Activated CD8-positive, alpha-beta memory T cell treated with anti-CD3 and anti-CD28 coated beads, Interleukin-2, amount 50 U/mL, for 1 hour (primary cell): ENCODE measurements around the gene AMY1C.
"Not testable (repeated sequence)": the region's sequence is repeated elsewhere in the genome, so short reads cannot be mapped to it uniquely, and the experiment has no call there.

ENCODE experiments used
- DNase-seq: peaks from one replicate; pipeline ENCODE4 v3.0.0-alpha.2; 2020; ENCODE audit errors: extremely low read depth

The AMY1C gene

DNA sequence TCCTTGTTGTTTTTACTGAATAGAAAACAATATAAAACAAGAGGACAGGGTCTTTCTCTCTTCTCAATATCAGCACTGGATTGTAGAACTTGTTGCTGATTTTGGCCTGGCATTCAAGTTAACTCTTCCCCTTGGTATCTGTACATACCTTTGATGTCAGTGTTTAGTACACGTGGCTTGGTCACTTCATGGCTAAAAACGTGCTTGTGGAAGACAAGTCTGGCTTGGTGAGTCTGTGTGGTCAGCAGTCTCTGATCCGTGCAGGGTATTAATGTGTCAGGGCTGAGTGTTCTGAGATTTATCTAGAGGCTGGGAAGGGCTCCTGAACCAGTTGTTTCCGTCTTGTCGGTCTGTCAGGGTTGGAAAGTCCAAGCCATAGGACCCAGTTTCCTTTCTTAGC lies at the start of gene AMY1C:
Gene AMY1C (plus strand): TSS at position 301 of the 400 bp plus-strand sequence. CDS start 572 bp downstream, outside the sequence.
- not testable (repeated sequence) for DNase-seq

DNA sequence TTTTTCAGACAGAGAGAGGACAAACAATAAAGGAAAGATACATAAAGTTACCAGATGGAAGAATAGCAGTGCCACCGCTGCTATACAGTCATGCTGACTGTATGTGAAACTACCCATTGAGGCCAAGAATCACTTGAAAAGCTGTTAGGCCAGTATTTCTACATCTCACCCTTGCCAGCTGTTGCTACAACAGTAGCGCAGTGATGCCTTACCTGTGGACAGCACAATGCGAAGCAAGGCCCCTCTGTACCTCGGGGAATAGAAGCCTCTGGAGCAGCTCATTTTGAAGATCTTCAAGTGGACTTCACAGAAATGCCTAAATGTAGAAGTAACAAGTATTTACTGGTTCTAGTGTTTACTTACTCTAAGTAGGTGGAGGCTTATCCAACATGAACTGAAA lies 49.0 kb upstream of the AMY1C start:
- DNase-seq, result not testable (repeated sequence)

DNA sequence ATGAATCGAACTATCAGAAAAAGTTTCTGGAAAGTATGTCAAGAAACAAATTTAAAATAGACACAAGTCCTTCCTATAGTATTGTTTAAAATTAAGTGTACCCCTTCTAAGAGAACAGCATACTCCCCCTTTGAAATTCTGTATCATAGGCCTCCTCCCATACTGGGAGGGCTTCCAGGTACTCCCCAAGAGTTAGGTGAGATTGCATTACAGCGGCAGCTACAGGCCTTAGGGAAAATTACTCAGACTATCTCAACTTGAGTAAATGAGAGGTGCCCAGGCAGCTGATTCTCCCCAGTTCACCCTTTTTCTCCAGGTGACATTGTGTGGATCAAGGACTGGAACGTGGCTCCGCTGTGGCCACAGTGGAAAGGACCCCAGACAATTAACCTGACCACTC lies 48.4 kb upstream of the AMY1C start:
- not testable (repeated sequence) for DNase-seq

DNA sequence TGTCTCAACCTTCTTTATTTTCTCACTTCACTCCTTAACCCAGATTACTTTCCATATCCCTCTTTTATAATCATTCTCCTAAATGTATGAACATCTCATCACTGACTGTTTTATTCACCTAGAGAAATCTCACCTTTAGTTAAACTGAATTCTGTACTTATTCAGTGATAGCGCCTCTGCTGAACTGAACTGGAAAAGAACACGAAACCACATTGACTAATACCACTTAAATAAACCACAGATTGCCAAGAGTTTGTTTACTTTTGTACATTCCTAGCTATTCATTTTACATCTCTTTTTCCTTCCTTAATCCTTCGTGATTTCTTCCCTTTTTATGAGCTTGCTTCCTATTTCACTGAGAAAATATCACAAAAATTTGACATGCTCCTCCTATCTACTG lies 42.0 kb upstream of the AMY1C start:
- DNase-seq, result not testable (repeated sequence)

DNA sequence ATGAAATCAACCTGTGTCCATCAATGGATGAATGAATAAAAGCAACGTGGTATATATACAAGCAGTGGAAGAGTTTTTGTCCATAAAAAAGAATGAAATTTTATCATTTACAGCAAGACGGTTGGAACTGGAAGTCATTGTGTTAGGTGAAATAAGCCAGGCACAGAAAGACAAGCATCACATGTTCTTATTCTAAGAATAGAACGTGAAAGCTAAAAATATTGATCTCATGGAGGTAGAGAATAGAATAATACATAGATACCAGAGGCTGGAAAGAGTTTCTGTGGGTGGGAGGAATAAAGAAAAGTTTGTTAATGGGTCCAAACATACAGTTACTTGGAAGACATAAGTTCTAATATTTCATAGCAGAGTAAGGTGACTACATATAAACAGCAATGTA lies 39.3 kb upstream of the AMY1C start:
- DNase-seq, result not testable (repeated sequence)

DNA sequence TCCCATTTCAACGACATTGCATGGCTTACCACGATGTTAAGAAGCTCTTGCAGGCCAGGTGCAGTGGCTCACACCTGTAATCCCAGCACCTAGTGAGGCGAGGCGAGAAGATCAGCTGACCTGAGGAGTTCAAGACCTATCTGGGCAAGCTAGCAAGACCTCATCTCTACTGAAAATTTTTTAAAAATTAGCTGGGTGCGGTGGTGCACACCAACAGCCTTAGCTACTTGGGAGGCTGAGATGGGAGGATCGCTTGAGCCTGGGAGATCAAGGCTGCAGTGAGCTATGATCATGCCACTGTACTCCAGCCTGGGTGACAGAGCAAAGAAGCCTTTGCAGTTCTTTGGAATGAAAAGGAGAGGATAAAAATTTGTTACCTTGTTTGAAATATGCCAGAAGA lies 32.3 kb upstream of the AMY1C start:
- not testable (repeated sequence) for DNase-seq

DNA sequence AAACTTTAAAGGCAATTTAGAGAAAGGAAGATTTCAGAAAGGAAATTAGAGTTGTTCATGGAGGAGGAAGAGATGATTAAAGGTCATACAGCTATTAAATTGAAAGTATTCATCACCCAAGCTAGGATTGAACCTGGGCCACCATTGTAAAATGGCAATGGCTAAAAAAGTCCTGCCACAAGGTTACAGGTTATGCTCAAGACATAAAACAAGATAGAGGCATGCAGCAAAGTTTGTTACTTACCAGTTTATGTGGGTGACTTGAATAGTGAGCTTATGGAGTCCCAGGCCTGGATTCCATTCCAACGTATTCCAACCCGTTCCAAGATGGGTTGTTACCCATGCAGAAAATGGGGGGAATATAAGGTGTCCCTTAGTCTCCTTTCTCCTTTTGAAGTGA lies 28.2 kb upstream of the AMY1C start:
- not testable (repeated sequence) for DNase-seq

DNA sequence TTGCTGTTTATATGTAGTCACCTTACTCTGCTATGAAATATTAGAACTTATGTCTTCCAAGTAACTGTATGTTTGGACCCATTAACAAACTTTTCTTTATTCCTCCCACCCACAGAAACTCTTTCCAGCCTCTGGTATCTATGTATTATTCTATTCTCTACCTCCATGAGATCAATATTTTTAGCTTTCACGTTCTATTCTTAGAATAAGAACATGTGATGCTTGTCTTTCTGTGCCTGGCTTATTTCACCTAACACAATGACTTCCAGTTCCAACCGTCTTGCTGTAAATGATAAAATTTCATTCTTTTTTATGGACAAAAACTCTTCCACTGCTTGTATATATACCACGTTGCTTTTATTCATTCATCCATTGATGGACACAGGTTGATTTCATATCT lies 14.4 kb upstream of the AMY1C start:
- DNase-seq, result not testable (repeated sequence)

DNA sequence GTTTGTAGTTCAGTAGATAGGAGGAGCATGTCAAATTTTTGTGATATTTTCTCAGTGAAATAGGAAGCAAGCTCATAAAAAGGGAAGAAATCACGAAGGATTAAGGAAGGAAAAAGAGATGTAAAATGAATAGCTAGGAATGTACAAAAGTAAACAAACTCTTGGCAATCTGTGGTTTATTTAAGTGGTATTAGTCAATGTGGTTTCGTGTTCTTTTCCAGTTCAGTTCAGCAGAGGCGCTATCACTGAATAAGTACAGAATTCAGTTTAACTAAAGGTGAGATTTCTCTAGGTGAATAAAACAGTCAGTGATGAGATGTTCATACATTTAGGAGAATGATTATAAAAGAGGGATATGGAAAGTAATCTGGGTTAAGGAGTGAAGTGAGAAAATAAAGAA lies 11.7 kb upstream of the AMY1C start:
- not testable (repeated sequence) for DNase-seq

DNA sequence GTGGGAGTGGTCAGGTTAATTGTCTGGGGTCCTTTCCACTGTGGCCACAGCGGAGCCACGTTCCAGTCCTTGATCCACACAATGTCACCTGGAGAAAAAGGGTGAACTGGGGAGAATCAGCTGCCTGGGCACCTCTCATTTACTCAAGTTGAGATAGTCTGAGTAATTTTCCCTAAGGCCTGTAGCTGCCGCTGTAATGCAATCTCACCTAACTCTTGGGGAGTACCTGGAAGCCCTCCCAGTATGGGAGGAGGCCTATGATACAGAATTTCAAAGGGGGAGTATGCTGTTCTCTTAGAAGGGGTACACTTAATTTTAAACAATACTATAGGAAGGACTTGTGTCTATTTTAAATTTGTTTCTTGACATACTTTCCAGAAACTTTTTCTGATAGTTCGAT lies 5.2 kb upstream of the AMY1C start:
- DNase-seq, result not testable (repeated sequence)

DNA sequence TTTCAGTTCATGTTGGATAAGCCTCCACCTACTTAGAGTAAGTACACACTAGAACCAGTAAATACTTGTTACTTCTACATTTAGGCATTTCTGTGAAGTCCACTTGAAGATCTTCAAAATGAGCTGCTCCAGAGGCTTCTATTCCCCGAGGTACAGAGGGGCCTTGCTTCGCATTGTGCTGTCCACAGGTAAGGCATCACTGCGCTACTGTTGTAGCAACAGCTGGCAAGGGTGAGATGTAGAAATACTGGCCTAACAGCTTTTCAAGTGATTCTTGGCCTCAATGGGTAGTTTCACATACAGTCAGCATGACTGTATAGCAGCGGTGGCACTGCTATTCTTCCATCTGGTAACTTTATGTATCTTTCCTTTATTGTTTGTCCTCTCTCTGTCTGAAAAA lies 4.7 kb upstream of the AMY1C start:
- DNase-seq, result not testable (repeated sequence)

DNA sequence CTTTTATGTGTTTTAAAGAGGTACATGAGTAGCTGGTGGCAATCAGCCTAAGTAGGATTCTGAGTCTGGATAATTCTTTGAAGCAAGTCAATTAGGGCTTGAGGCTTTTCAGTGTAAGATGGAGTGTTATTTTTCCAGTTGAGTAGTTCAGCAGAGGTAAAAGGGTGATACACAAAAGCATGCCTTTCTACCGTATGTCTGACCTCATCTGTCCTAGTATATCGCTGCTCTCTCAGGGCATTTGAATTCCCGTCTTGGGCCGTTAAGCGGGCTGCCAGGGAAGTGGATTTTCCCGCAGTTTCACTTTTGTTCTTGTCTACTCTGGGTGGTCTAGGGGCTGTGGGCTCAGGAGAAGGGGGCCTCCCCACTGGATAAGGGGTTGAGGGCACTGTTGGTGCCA lies 1.4 kb upstream of the AMY1C start:
- not testable (repeated sequence) for DNase-seq

DNA sequence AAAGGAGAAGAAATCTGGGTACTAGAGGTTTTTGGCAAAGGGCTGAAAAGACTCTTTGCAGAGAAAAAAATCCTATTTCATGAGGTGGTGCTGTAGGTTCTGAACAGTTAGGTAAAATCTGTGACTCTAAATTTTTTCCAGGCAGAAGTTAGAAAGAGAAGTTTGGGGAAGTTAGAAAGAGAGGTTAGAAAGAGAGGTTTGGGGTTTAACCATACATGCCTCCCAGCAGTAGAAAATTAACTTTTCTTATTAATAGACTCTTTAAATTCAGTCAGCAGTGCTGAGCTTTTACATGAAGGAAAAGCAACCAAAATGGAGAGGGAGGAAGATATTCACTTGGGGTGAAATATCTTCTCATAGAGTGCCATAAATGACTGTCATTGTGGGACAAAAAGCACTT lies 12.2 kb downstream of the AMY1C start:
- DNase-seq, result no peak

DNA sequence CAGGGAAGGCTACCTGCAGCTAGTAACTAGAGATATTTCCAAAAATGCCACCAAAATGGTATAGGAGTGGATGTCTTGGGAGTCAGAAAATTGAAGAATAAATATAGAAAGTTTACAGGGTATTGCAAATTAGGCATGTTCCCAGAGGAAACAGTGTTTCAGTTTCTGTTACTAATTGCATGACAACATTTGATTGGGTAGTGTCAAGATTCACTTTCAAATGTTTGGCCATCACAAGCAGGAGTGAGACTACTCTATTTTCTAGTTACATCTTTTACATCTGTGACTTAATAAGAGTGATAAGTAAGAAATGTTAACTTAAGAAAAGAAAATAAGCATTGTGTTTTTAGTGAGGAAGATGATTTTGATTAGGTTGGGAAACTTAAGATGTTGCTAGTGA lies 30.2 kb downstream of the AMY1C start:
- DNase-seq, result no peak

DNA sequence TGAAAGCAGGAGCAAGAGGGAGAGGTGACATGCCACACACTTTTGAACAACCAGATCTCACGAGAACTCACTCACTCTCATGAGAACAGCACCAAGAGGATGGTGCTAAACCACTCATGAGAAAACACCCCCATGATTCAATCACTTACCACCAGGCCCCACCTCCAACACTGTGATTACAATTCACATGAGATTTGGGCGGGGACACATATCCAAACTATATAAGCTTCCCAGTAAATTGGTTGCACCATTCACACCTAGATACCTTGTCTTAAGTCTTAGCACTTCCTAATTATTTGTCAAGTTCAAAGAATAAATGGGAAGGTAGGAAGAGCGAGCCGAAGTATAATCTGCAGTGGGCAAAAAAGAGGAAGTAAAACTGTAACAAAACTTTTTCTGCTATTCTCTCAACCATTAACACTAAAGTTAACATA lies 34.3 kb downstream of the AMY1C start:
- no peak for DNase-seq

DNA sequence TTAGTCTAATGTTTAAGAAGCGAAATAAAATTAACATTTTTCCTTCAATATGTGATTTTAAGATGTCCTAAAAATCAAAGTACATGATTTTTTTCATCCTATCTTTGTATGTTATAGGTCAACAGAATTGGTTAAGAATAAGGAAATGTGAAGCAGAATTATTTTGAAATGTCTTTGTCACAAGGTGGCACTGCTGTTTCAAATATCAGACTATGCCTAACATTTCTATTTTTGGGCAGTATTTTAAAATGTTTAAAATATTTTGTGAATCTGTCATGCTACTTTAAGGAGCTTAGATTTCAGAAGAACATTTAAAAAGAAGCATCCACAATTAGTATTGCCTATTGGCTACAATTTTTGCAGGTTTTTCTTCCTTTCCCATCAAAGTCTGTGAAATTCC lies 38.7 kb downstream of the AMY1C start:
- DNase-seq, result no peak

DNA sequence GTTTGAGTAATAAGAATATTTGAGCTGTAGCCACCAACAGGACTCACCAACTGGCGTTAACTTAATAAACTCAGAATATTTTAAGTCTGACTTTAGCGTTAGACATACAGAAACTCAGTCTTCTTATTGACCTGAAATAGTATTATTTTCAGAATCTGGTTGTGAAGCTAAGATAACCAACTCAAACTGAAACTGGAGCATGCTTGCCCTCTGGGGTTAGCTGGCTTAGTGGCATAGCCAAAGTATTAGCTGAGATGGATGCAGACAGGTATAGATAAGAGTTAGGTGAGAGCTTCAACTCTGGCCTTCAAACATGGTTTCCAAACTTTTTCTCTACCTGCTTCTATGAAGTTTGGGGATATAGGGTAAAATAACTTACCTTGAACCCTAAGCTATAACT lies 40.5 kb downstream of the AMY1C start:
- DNase-seq, result no peak
